ENCODE measurements around the gene CCDC170. TPM values are rescaled to one million over a fixed set of nuclear protein-coding genes. Genes with fewer than 3 reads are reported as not detected.
A peak's percentile ranks its signal among the peaks of the same experiment; 100 is the strongest.

Gene CCDC170
- total and polyA plus RNA-seq, 2 of the 8 experiments (the other 6 are each of a cell fraction or from before 2014, with no cell fraction given), result 0.06 to 0.09 TPM

DNA sequence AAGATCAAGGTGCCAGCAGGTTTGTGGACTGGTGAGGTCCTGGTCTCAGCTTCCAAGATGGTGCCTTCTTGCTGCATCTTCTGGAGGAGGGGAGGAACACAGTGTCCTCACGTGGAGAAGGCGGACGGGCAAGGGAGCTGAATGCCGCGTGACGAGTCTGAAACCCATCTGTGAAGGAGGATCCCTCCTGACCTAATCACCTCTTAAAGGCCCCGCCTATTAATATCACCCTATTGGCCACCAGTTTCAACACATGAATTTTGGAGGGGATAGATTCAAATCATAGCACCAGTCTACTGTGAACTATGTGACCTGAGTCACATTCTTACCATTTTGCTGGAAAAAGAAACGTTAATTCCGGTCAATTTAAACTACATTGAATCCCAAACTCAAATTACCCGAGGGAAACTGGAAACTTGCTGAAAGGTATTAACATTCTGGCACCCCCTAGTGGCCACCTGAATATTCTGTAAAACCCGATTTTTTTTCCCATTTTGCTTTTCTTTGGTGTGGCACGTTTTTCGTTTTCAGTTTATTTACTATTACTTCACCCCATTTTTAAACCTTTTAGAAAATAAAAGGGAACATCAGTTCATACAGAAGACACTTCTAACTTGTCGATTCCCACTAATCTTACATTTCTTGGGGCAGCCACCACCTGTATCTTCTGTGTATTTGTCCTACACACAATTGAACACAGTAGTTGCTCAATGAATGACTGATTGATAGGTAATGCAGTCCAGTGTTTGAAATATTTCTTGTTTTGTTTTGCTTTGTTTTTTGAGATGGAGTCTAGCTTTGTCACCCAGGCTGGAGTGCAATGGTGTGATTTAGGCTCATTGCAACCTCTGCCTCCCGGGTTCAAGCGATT is 17.9 kb upstream of the CCDC170 start:
- Histone ChIP-seq H2BK5ac (ENCODE audit: low read depth, low read length) (no peak overlapping the region), H2BK12ac (ENCODE audit: low read depth, low read length) (no peak overlapping the region; the same call in 1 of the 2 replicates), H3K23me2 (ENCODE audit: low read depth, low read length) (no peaks in the 10 kb centered on the region), H4K5ac (ENCODE audit: insufficient read length, low read depth, low read length) (no peak overlapping the region), H3K9me3 (ENCODE audit: insufficient read depth in 2 of 2, low read depth in 1 of 2, low read length in 1 of 2) (no peaks in the 10 kb centered on the region), H4K8ac (ENCODE audit: extremely low read depth, insufficient read depth, low read length) (no peak overlapping the region), H3K79me2 (ENCODE audit: control insufficient read depth in 1 of 2, insufficient read depth in 2 of 2, low read length in 2 of 2) (no peaks in the 10 kb centered on the region), H3K4me3 (ENCODE audit: extremely low read depth in 1 of 4, insufficient read depth in 2 of 4, low read depth in 3 of 4, low read length in 4 of 4) (no peak overlapping the region), H3K4me2 (ENCODE audit: insufficient read depth in 1 of 2, low read depth in 2 of 2, low read length in 2 of 2) (no peak overlapping the region), H3K9ac (replicated peaks in 1 of 4; ENCODE audit: extremely low read depth in 1 of 4, low read depth in 3 of 4, low read length in 3 of 4) (no peak overlapping the region), H2BK120ac (replicated peaks; ENCODE audit: low read depth, low read length) (no peak overlapping the region), H3K4ac (replicated peaks; ENCODE audit: insufficient read length, low read depth, low read length) (no peak overlapping the region), H3K4me1 (replicated peaks in 1 of 4; ENCODE audit: control insufficient read depth in 3 of 4, insufficient read depth in 4 of 4, low read length in 3 of 4) (no peaks in the 10 kb centered on the region), H2BK15ac (ENCODE audit: low read length) (no peak overlapping the region), H2AFZ (ENCODE audit: low read length) (peak overlapping the region; percentile 82), H3K27me3 (replicated peaks in 1 of 4; ENCODE audit: control insufficient read depth in 3 of 4, extremely low read depth in 1 of 4, insufficient read depth in 3 of 4, low read length in 3 of 4) (no peaks in the 10 kb centered on the region), H2AK5ac (ENCODE audit: low read depth, low read length) (no peak overlapping the region), H3K23ac (ENCODE audit: insufficient read length) (no peak overlapping the region), H3K27ac (ENCODE audit: low read depth, low read length) (no peak overlapping the region), H3K18ac (ENCODE audit: extremely low read depth, low read length) (no peak overlapping the region), H4K91ac (replicated peaks; ENCODE audit: insufficient read length, low read length) (no peak overlapping the region), H2BK20ac (ENCODE audit: low read length) (no peak overlapping the region), H3K14ac (ENCODE audit: insufficient read length) (no peak overlapping the region), H3K56ac (replicated peaks; ENCODE audit: insufficient read length, low read depth, low read length) (no peak overlapping the region), H3K79me1 (ENCODE audit: low read depth, low read length) (no peaks in the 10 kb centered on the region), H4K20me1 (replicated peaks in 1 of 2; ENCODE audit: control insufficient read depth in 1 of 2, insufficient read depth in 2 of 2, low read length in 2 of 2) (no peaks in the 10 kb centered on the region), H3K36me3 (ENCODE audit: control insufficient read depth in 2 of 4, insufficient read depth in 4 of 4, low read length in 3 of 4) (no peaks in the 10 kb centered on the region)
- 56% methylated on average over 16 of the region's 16 CpGs; no CpG with 5 or more reads in 1 of the 2 experiments for WGBS, 2 experiments (ENCODE audit: extremely low coverage in 1 of 2, insufficient coverage in 1 of 2, insufficient read length in 1 of 2, insufficient replicate concordance in 2 of 2, low coverage in 1 of 2, low lambda C conversion rate in 2 of 2, missing lambda C conversion rate in 1 of 2)
- CTCF ChIA-PET (ENCODE audit: partially characterized antibody), result interaction anchor here (0.7 to 3.0 kb wide), 11 partner anchors 10 to 173 kb away, joined by 3 to 10 read pairs (median 4); partner anchors contain the start of gene RMND1
- FAIRE-seq (no peak), DNase-seq (ENCODE audit: low read depth in 1 of 2, low spot score in 2 of 2) (peak; percentile 29 to 62)
- POLR2A ChIA-PET (ENCODE audit: partially characterized antibody), result no interaction called here
- TF ChIP-seq HDAC6 (IDR thresholded peaks at IDR 0.05; ENCODE audit: low read depth, low read length) (no peak), BRCA1 (IDR thresholded peaks at IDR 0.05; ENCODE audit: low read depth, low read length) (no peak), USF2 (IDR thresholded peaks at IDR 0.05; ENCODE audit: low read length) (no peak), POLR2A (IDR thresholded peaks at IDR 0.05; ENCODE audit: control extremely low read depth in 1 of 2, low read depth in 2 of 2, low read length in 2 of 2) (no peak), GTF2F1 (IDR thresholded peaks at IDR 0.05; ENCODE audit: borderline replicate concordance, low read depth, low read length) (no peak), SP4 (IDR thresholded peaks at IDR 0.05; ENCODE audit: low read length) (no peak), CEBPB (IDR thresholded peaks at IDR 0.05; ENCODE audit: low read depth, low read length) (no peak), HDAC2 (IDR thresholded peaks at IDR 0.05; ENCODE audit: borderline replicate concordance in 1 of 2, low read depth in 2 of 2, low read length in 2 of 2) (no peak), SAP30 (IDR thresholded peaks at IDR 0.05; ENCODE audit: insufficient read depth, insufficient replicate concordance, low read length) (no peak), TEAD4 (IDR thresholded peaks at IDR 0.05; ENCODE audit: low read depth, low read length) (no peak), ZNF274 (IDR thresholded peaks at IDR 0.05; ENCODE audit: borderline replicate concordance, extremely low read depth, low read length) (no peak), MAFK (IDR thresholded peaks at IDR 0.05; ENCODE audit: low read depth, low read length) (no peak)
